Neural cell (in vitro differentiated cells): ENCODE data around the gene ARF1. TPM values are rescaled to one million over a fixed set of nuclear protein-coding genes. Genes with fewer than 3 reads are reported as not detected.
A peak's percentile ranks its signal among the peaks of the same experiment; 100 is the strongest.

Experiments used
- H2AFZ ChIP-seq: fragments of 200-600, 300-800 bp; sonication (generic), shearing (Covaris generic); 2 replicates; pipeline ENCODE4 v1.6.0; 2014; ENCODE audit warnings: low read depth, mild to moderate bottlenecking, antibody characterized with exemption, low read length, moderate library complexity
- H3F3A ChIP-seq: fragments of 200-600 bp; shearing (Covaris generic); 2 replicates; pipeline ENCODE4 v1.6.1; 2016; ENCODE audit warnings: mild to moderate bottlenecking, moderate library complexity, mixed read lengths, antibody characterized with exemption, low read length; ENCODE audit not compliant: insufficient read depth, poor library complexity, severe bottlenecking
- H3K27ac ChIP-seq: fragments of 200-600, 300-800 bp; sonication (generic), shearing (Covaris generic); 2 replicates; pipeline ENCODE4 v1.5.1; 2014; ENCODE audit warnings: mild to moderate bottlenecking, low read length, moderate library complexity
- H3K27me3 ChIP-seq: fragments of 300-800, 200-600 bp; sonication (generic), shearing (Covaris generic); 2 replicates; pipeline ENCODE4 v1.6.0; 2014; ENCODE audit warnings: mild to moderate bottlenecking, low read depth, low read length, moderate library complexity; ENCODE audit not compliant: insufficient read depth
- H3K36me3 ChIP-seq: fragments of 300-800, 200-600 bp; sonication (generic), shearing (Covaris generic); 2 replicates; pipeline ENCODE4 v1.5.1; 2014; ENCODE audit warnings: mild to moderate bottlenecking, antibody characterized with exemption, low read length, moderate library complexity; ENCODE audit not compliant: insufficient read depth
- H3K4me2 ChIP-seq: fragments of 300-800, 200-600 bp; sonication (generic), shearing (Covaris generic); 2 replicates; pipeline ENCODE4 v1.6.0; 2014; ENCODE audit warnings: mild to moderate bottlenecking, low read length
- H3K4me3 ChIP-seq: fragments of 300-800, 200-600 bp; sonication (generic), shearing (Covaris generic); 2 replicates; pipeline ENCODE4 v1.5.1; 2014; ENCODE audit warnings: mild to moderate bottlenecking, low read length, moderate library complexity
- H3K79me2 ChIP-seq: fragments of 200-600 bp; shearing (Covaris generic); replicated peaks from 2 replicates; pipeline ENCODE4 v1.6.0; 2014; ENCODE audit warnings: mild to moderate bottlenecking, low read length, moderate library complexity; ENCODE audit not compliant: insufficient read depth
- H3K9ac ChIP-seq: fragments of 300-800, 200-600 bp; sonication (generic), shearing (Covaris generic); 2 replicates; pipeline ENCODE4 v1.6.1; 2016; ENCODE audit warnings: mild to moderate bottlenecking, low read length, mixed read lengths
- H3K9me2 ChIP-seq: fragments of 200-600 bp; shearing (Covaris generic); 2 replicates; pipeline ENCODE4 v1.6.1; 2016; ENCODE audit warnings: mild to moderate bottlenecking, low read length, mixed read lengths; ENCODE audit not compliant: insufficient read depth
- H3K9me3 ChIP-seq: fragments of 200-600, 300-800 bp; sonication (generic), shearing (Covaris generic); 2 replicates; pipeline ENCODE4 v1.6.1; 2016; ENCODE audit warnings: mild to moderate bottlenecking, mixed run types, low read length, moderate library complexity, mixed read lengths
- H4K20me1 ChIP-seq: fragments of 200-600 bp; shearing (Covaris generic); 2 replicates; pipeline ENCODE4 v1.6.1; 2016; ENCODE audit warnings: mild to moderate bottlenecking, mixed run types; ENCODE audit not compliant: insufficient read depth
- CTCF ChIP-seq: fragments of 450-650 bp; IDR thresholded peaks from 2 replicates; pipeline ENCODE4 v1.5.1; 2014; ENCODE audit warnings: antibody characterized with exemption, mild to moderate bottlenecking, moderate library complexity; ENCODE audit not compliant: poor library complexity, severe bottlenecking
- EP300 ChIP-seq: fragments of 450-650 bp; conservative IDR thresholded peaks from 2 replicates; pipeline ENCODE4 v1.6.1; 2014; ENCODE audit warnings: antibody characterized with exemption, mild to moderate bottlenecking, moderate library complexity; ENCODE audit not compliant: poor library complexity, severe bottlenecking
- EZH2 ChIP-seq: fragments of 200-600, 300-800 bp; shearing (Covaris generic), sonication (generic); IDR thresholded peaks from 2 replicates; pipeline ENCODE4 v1.6.1; 2014; ENCODE audit warnings: antibody characterized with exemption, low read length, borderline replicate concordance, mild to moderate bottlenecking; ENCODE audit not compliant: insufficient read depth, poor library complexity, severe bottlenecking
- MXI1 ChIP-seq: fragments of 450-650 bp; conservative IDR thresholded peaks from 2 replicates; pipeline ENCODE4 v1.6.1; 2014; ENCODE audit warnings: antibody characterized with exemption, mild to moderate bottlenecking; ENCODE audit not compliant: poor library complexity, severe bottlenecking
- POLR2AphosphoS5 ChIP-seq: IDR thresholded peaks from 2 replicates; pipeline ENCODE4 v1.6.1; 2012
- RAD21 ChIP-seq: fragments of 450-650 bp; conservative IDR thresholded peaks from 2 replicates; pipeline ENCODE4 v1.6.1; 2014; ENCODE audit warnings: antibody characterized with exemption, mild to moderate bottlenecking, moderate library complexity
- REST ChIP-seq: IDR thresholded peaks from 2 replicates; pipeline ENCODE4 v1.6.1; 2012; ENCODE audit warnings: borderline replicate concordance
- SMC3 ChIP-seq: fragments of 450-650 bp; conservative IDR thresholded peaks from 2 replicates; pipeline ENCODE4 v1.6.1; 2014; ENCODE audit warnings: antibody characterized with exemption, mild to moderate bottlenecking, moderate library complexity; ENCODE audit not compliant: poor library complexity
- TAF1 ChIP-seq: IDR thresholded peaks from 2 replicates; pipeline ENCODE4 v1.6.1; 2012; ENCODE audit warnings: low read depth
- polyA plus RNA-seq: library from polyadenylated mRNA; depleted of rRNA; stranded (reverse); fragments of >200 nt; gene quantifications from 2 replicates; pipeline ENCODE4 v1.2.3, GENCODE V29; 2014

Gene ARF1
- polyA plus RNA-seq, 1 donor from 2014 or later: 168 TPM

DNA sequence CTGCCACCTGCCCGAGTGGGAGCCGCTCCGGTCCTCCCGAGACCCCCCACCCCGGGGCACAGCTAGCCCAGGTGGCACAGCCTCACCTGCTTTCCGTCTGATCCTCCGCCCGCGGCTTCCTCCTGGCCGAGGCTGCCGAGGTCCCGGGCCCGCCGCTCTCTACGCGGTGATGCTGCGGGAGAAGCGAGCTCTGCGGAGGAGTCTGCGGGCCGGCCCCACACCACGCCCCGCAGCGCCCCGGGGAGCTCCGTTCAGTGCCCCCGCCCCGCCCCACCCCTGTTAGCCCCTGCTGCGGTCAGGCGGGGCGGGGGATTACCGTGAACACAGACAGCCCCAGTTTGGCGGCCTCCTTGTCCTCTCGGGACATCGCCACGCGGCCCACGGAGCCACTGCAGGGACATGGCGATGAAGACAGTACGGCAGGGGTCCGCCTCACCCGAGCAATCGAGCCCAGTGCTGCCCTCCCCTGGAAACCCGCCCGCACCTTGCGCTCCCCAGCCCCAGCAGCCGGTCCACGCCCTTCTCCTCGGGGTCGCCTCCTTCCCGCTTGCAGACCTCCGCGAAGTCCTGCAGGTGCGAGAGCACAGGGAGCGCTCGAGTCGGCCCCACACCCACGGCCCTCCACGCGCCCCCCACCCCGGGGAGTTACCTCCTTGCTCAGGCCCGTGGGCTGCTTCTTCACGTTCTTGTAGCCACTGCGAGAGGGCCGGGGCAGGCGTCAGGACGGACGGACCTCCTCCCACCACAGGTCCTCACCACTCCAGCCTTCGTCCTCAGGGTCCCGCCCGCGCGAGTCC lies 19.7 kb downstream of the ARF1 start:
- peak overlapping the region; percentile 89 for H3K27ac ChIP-seq
- no peaks in the 10 kb centered on the region for H3F3A ChIP-seq
- H2AFZ ChIP-seq: no peak overlapping the region
- peak overlapping the region; percentile 62 for H3K4me2 ChIP-seq
- H3K9me2 ChIP-seq: no peaks in the 10 kb centered on the region
- H3K36me3 ChIP-seq: no peaks in the 10 kb centered on the region
- H3K9ac ChIP-seq: peak overlapping the region; percentile 92
- H3K27me3 ChIP-seq: no peaks in the 10 kb centered on the region
- peaks cover 12% of the 10 kb centered on the region for H3K79me2 ChIP-seq
- peak overlapping the region; percentile 85 for H3K4me3 ChIP-seq
- H3K9me3 ChIP-seq: no peaks in the 10 kb centered on the region
- no peak for TF ChIP-seq RAD21
- peak; percentile 24 for TF ChIP-seq SMC3
- peak; percentile 30 for TF ChIP-seq CTCF
- H4K20me1 ChIP-seq: no peaks in the 10 kb centered on the region

- Histone ChIP-seq H3K4me2 (peak within 1 kb of the TSS; percentile 62), H4K20me1 (no peaks in the 10 kb centered on the region), H3K9me3 (no peaks in the 10 kb centered on the region), H3K4me3 (peak within 1 kb of the TSS; percentile 85), H3K27me3 (no peaks in the 10 kb centered on the region), H2AFZ (peak within 1 kb of the TSS; percentile 51), H3K9ac (peak within 1 kb of the TSS; percentile 92), H3F3A (no peaks in the 10 kb centered on the region), H3K9me2 (no peaks in the 10 kb centered on the region), H3K27ac (peak within 1 kb of the TSS; percentile 89), H3K36me3 (no peaks in the 10 kb centered on the region), H3K79me2 (peaks cover 13% of the 10 kb centered on the region)
- peak; percentile 39 for TF ChIP-seq REST
- TF ChIP-seq EZH2: no peak
- peak; percentile 88 for TF ChIP-seq MXI1
- TF ChIP-seq CTCF: no peak
- TF ChIP-seq RAD21: peak; percentile 31
- peak; percentile 24 for TF ChIP-seq SMC3
- TF ChIP-seq TAF1: peak; percentile 80
- TF ChIP-seq POLR2AphosphoS5: peak; percentile 96
- TF ChIP-seq EP300: peak; percentile 77
Measured at GRCh38 chr1:228102791-228103620, 20.5 kb downstream of the ARF1 start, which contains the start of gene C1orf35. Gene C1orf35 (minus strand): TSS chr1:228103325. CDS start chr1:228103227, 98 bp downstream.
